GM12878 (cell line): ENCODE data around the gene COL18A1. TPM values are rescaled to one million over a fixed set of nuclear protein-coding genes. Genes with fewer than 3 reads are reported as not detected.

Experiments used
- ATAC-seq: fragments of 200-7000 bp; cut with Tn5 transposase; 3 replicates; pipeline ENCODE4 v1.9.1; 2020; ENCODE audit warnings: mild to moderate bottlenecking, moderate library complexity
- BruUV-seq: library from RNA; stranded (reverse); fragments of 400-500 nt; replicated peaks from 2 replicates; lab custom pipeline; 2021; lab: Mats Ljungman, UMichigan
- CTCF ChIA-PET: fragments of 300-600 bp; sonication (Branson Sonifier 250); formaldehyde crosslinking; extraction: SDS; loops from one replicate; lab custom pipeline; 2021; ENCODE audit warnings: inconsistent platforms; lab: Yijun Ruan, JAX
- POLR2A ChIA-PET: fragments of 350-600 bp; formaldehyde crosslinking; extraction: SDS; loops from one replicate; lab custom pipeline; 2021; ENCODE audit warnings: inconsistent platforms; lab: Charles Lee
- RAD21 ChIA-PET: fragments of 300-600 bp; sonication (Branson Sonifier 250); formaldehyde crosslinking; loops from one replicate; lab custom pipeline; 2023; ENCODE audit warnings: antibody characterized with exemption; ENCODE audit not compliant: unreplicated experiment; lab: Charles Lee
- SMC1A ChIA-PET: fragments of 300-600 bp; sonication (Branson Sonifier 250); formaldehyde crosslinking; loops from one replicate; lab custom pipeline; 2023; ENCODE audit not compliant: unreplicated experiment, uncharacterized antibody; lab: Charles Lee
- DNase-seq: peaks from one replicate; pipeline ENCODE4 v3.0.0-alpha.2; 2011; ENCODE audit warnings: low read depth, low spot score
- FAIRE-seq: peaks from 3 replicates; lab custom pipeline; 2011; peaks lifted over from hg19 to GRCh38; lab: Jason Lieb, UNC
- H2AFZ ChIP-seq: 2 replicates; pipeline ENCODE4 v1.6.0; 2011; ENCODE audit warnings: low read depth, low read length, control low read depth; ENCODE audit not compliant: control insufficient read depth
- H3K27ac ChIP-seq: 2 replicates; pipeline ENCODE4 v1.5.1; 2011; ENCODE audit warnings: control low read depth; ENCODE audit not compliant: control insufficient read depth, insufficient read depth
- H3K27me3 ChIP-seq, 2 experiments: replicated peaks in 1 of 2; 2 replicates each; pipeline versions ENCODE4 v1.6.0 to v1.6.1; 2011; ENCODE audit warnings: low read length in 1 of 2; ENCODE audit not compliant: control insufficient read depth in 2 of 2, insufficient read depth in 2 of 2
- H3K36me3 ChIP-seq, 2 experiments: 2 replicates each; pipeline ENCODE4 v1.5.1; 2011; ENCODE audit warnings: low read length in 1 of 2; ENCODE audit not compliant: control insufficient read depth in 2 of 2, insufficient read depth in 2 of 2
- H3K4me1 ChIP-seq: 2 replicates; pipeline ENCODE4 v1.6.1; 2011; ENCODE audit warnings: mild to moderate bottlenecking, low read length, moderate library complexity, mixed read lengths; ENCODE audit not compliant: control insufficient read depth, insufficient read depth
- H3K4me2 ChIP-seq: 2 replicates; pipeline ENCODE4 v1.6.0; 2011; ENCODE audit warnings: control low read depth; ENCODE audit not compliant: control insufficient read depth, insufficient read depth
- H3K4me3 ChIP-seq: fragments of 200-600 bp; sonication (generic); 2 replicates; pipeline ENCODE4 v1.5.1; 2016
- H3K79me2 ChIP-seq: 2 replicates; pipeline ENCODE4 v1.6.0; 2011; ENCODE audit warnings: low read length; ENCODE audit not compliant: control insufficient read depth, insufficient read depth
- H3K9ac ChIP-seq: 2 replicates; pipeline ENCODE4 v1.8.0; 2011; ENCODE audit warnings: low read length, control low read depth, mixed read lengths; ENCODE audit not compliant: control insufficient read depth, insufficient read depth
- H3K9me3 ChIP-seq: replicated peaks from 3 replicates; pipeline ENCODE4 v1.5.1; 2011; ENCODE audit warnings: mild to moderate bottlenecking, low read length; ENCODE audit not compliant: control insufficient read depth, insufficient read depth
- H4K20me1 ChIP-seq: 2 replicates; pipeline ENCODE4 v1.6.0; 2011; ENCODE audit not compliant: control insufficient read depth, insufficient read depth
- ASH2L ChIP-seq: fragments of 300-600, 200-600 bp; sonication (generic); IDR thresholded peaks from 2 replicates; pipeline ENCODE4 v1.6.1; 2017; ENCODE audit warnings: low read depth, mild to moderate bottlenecking, borderline replicate concordance
- BCLAF1 ChIP-seq: fragments of 450-650 bp; IDR thresholded peaks from 2 replicates; pipeline ENCODE4 v1.6.1; 2017; ENCODE audit warnings: antibody characterized with exemption, mild to moderate bottlenecking, moderate library complexity
- CREM ChIP-seq: IDR thresholded peaks from 2 replicates; pipeline ENCODE4 v1.6.1; 2014; ENCODE audit warnings: antibody characterized with exemption, low read depth
- MYB ChIP-seq: fragments of 150-350 bp; IDR thresholded peaks from 2 replicates; pipeline ENCODE4 v1.6.1; 2014; ENCODE audit warnings: mild to moderate bottlenecking, low read depth, low read length, borderline replicate concordance
- POLR2AphosphoS5 ChIP-seq: IDR thresholded peaks from 2 replicates; pipeline ENCODE4 v1.6.1; 2011; ENCODE audit warnings: mild to moderate bottlenecking, low read length, inconsistent platforms
- RCOR1 ChIP-seq: conservative IDR thresholded peaks from 2 replicates; pipeline ENCODE4 v1.6.1; 2012; ENCODE audit warnings: low read depth, low read length, improper control_type of control experiment
- ZZZ3 ChIP-seq: IDR thresholded peaks from 2 replicates; pipeline ENCODE4 v1.6.1; 2011; ENCODE audit warnings: low read depth; ENCODE audit not compliant: control insufficient read depth, insufficient read length
- WGBS: methylation state at CpG from one replicate; pipeline ENCODE4 v1.1.6; 2016; ENCODE audit warnings: low lambda C conversion rate; ENCODE audit not compliant: insufficient replicate concordance, insufficient coverage; ENCODE audit errors: missing lambda C conversion rate; 5-methylcytosine and 5-hydroxymethylcytosine counted together
- in situ Hi-C: fragments of 300-500 bp; cut with MboI; formaldehyde crosslinking; loops from 9 replicates; pipeline ENCODE4 v1.14.3; 2018; ENCODE audit warnings: mixed read lengths
- intact Hi-C: fragments of 100-400 bp; cut with micrococcal nuclease; formaldehyde crosslinking; loops from one replicate; pipeline ENCODE4 v1.14.2; 2022; ENCODE audit not compliant: unreplicated experiment
- polyA plus RNA-seq, 11 experiments: library from polyadenylated mRNA; depleted of rRNA in 4 of 11; unstranded in 6 of 11; stranded (reverse) in 5 of 11; fragments of >200 nt; fragmentation: Nextera tagmentation in 4 of 11; fragmentation: Illumina TruSeq in 1 of 11; extraction: Ambion mirVana in 4 of 11; extraction: Trizol in 1 of 11; gene quantifications; 1 replicate in 1 of 11; 2 replicates in 10 of 11; pipeline versions ENCODE4 v1.2.1 to v1.2.3, GENCODE V29; 2011 to 2016; ENCODE audit warnings: inconsistent platforms in 2 of 11, missing spikeins in 2 of 11, low read depth in 1 of 11
- total RNA-seq, 4 experiments: library from RNA; depleted of rRNA in 3 of 4; stranded (reverse); fragments of >200 nt in 3 of 4; fragmentation: Illumina TruSeq in 1 of 4; extraction: Trizol in 1 of 4; gene quantifications; 2 replicates each; pipeline versions ENCODE4 v1.2.1 to v1.2.3, GENCODE V29; 2013 to 2021

Gene COL18A1
- total and polyA plus RNA-seq, 10 of the 15 experiments (the other 5 are each of a cell fraction or from before 2014, with no cell fraction given), result under 0.01 to 0.49 (median 0.09) TPM; not detected in 3

GRCh38 chr21:45490049-45490731 is 85.2 kb downstream of the COL18A1 start:
- ChIA-PET POLR2A (no interaction called here), CTCF (no interaction called here), RAD21 (no interaction called here), SMC1A (no interaction called here)
- Histone ChIP-seq H3K27me3 (no peaks in the 10 kb centered on the region), H3K4me2 (no peak overlapping the region), H4K20me1 (no peaks in the 10 kb centered on the region), H3K4me1 (no peaks in the 10 kb centered on the region), H3K4me3 (no peak overlapping the region), H3K9me3 (no peaks in the 10 kb centered on the region), H3K9ac (no peak overlapping the region), H3K36me3 (no peaks in the 10 kb centered on the region), H2AFZ (no peak overlapping the region), H3K27ac (no peak overlapping the region), H3K79me2 (no peaks in the 10 kb centered on the region)
- in situ Hi-C loops, result no loop called here
- intact Hi-C loops, result no loop called here
- WGBS, result 27% methylated on average over 20 of the region's 29 CpGs
- FAIRE-seq, result no peak
- no TSS peak for BruUV-seq
- DNase-seq, result no peak
- no peak for ATAC-seq
- TF ChIP-seq POLR2AphosphoS5 (no peak), BCLAF1 (no peak), ASH2L (no peak), RCOR1 (no peak), ZZZ3 (no peak), CREM (no peak), MYB (no peak)
